BE2C (cell line): ENCODE measurements around the gene P2RX7.
"Not testable (repeated sequence)": the region's sequence is repeated elsewhere in the genome, so short reads cannot be mapped to it uniquely, and the experiment has no call there.

Source experiments
- DNase-seq: peaks from one replicate; pipeline ENCODE4 v3.0.0-alpha.2; 2020
- H3K27me3 ChIP-seq: fragments of 250-450 bp; sonication (Bioruptor Pico); 2 replicates; pipeline ENCODE4 v1.5.1; 2020; ENCODE audit warnings: mild to moderate bottlenecking
- H3K36me3 ChIP-seq: fragments of 250-450 bp; sonication (Bioruptor Pico); 2 replicates; pipeline ENCODE4 v1.5.1; 2020; ENCODE audit warnings: mild to moderate bottlenecking
- H3K4me1 ChIP-seq: fragments of 250-450 bp; sonication (Bioruptor Pico); 2 replicates; pipeline ENCODE4 v1.5.1; 2020
- H3K4me3 ChIP-seq: 2 replicates; pipeline ENCODE4 v1.5.1; 2011; ENCODE audit warnings: low read depth, low read length
- H3K9me3 ChIP-seq: fragments of 250-450 bp; sonication (Bioruptor Pico); 2 replicates; pipeline ENCODE4 v1.5.1; 2020
- CTCF ChIP-seq: IDR thresholded peaks from 2 replicates; pipeline ENCODE4 v1.5.1; 2012; ENCODE audit warnings: mild to moderate bottlenecking, low read depth, low read length

Gene P2RX7

GRCh38 chr12:121162985-121163384 is 30.3 kb downstream of the P2RX7 start:
- no peaks in the 10 kb centered on the region for H3K36me3 ChIP-seq
- no peak overlapping the region for H3K4me3 ChIP-seq
- H3K9me3 ChIP-seq, result no peaks in the 10 kb centered on the region

GRCh38 chr12:121164839-121165238 is 32.2 kb downstream of the P2RX7 start:
- H3K4me1 ChIP-seq, H3K36me3 ChIP-seq, DNase-seq, H3K4me3 ChIP-seq, H3K9me3 ChIP-seq, H3K27me3 ChIP-seq: not testable (repeated sequence)

More at GRCh38 chr12:121162985-121163384, 30.3 kb downstream of the P2RX7 start:
- no peak for DNase-seq
- no peaks in the 10 kb centered on the region for H3K4me1 ChIP-seq
- H3K27me3 ChIP-seq, result no peaks in the 10 kb centered on the region
- TF ChIP-seq CTCF, result no peak

GRCh38 chr12:121165316-121165715 is 32.6 kb downstream of the P2RX7 start:
- Histone ChIP-seq H3K9me3 (no peaks in the 10 kb centered on the region), H3K4me3 (no peak overlapping the region), H3K27me3 (no peaks in the 10 kb centered on the region), H3K4me1 (no peaks in the 10 kb centered on the region), H3K36me3 (no peaks in the 10 kb centered on the region)
- DNase-seq, result no peak
- TF ChIP-seq CTCF, result no peak

- TF ChIP-seq CTCF, result no peak
- Histone ChIP-seq H3K27me3 (no peaks in the 10 kb centered on the region), H3K4me3 (no peak overlapping the region), H3K9me3 (no peaks in the 10 kb centered on the region), H3K4me1 (no peaks in the 10 kb centered on the region), H3K36me3 (no peaks in the 10 kb centered on the region)
- no peak for DNase-seq
These were observed 33.7 kb downstream of the P2RX7 start for GRCh38 chr12:121166356-121166755.

- TF ChIP-seq CTCF, result no peak
These were observed 34.6 kb downstream of the P2RX7 start for GRCh38 chr12:121167232-121167820.

GRCh38 chr12:121167951-121168350 is 35.3 kb downstream of the P2RX7 start:
- no peak for TF ChIP-seq CTCF
- H3K4me3 ChIP-seq, result no peak overlapping the region
- H3K9me3 ChIP-seq, result no peaks in the 10 kb centered on the region
- no peak for DNase-seq
- no peaks in the 10 kb centered on the region for H3K27me3 ChIP-seq
- H3K36me3 ChIP-seq, result no peaks in the 10 kb centered on the region
- no peaks in the 10 kb centered on the region for H3K4me1 ChIP-seq

More at GRCh38 chr12:121167232-121167820, 34.6 kb downstream of the P2RX7 start:
- H3K4me1 ChIP-seq, result no peaks in the 10 kb centered on the region
- no peaks in the 10 kb centered on the region for H3K36me3 ChIP-seq
- no peaks in the 10 kb centered on the region for H3K9me3 ChIP-seq
- H3K4me3 ChIP-seq, result no peak overlapping the region
- DNase-seq, result no peak
- H3K27me3 ChIP-seq, result no peaks in the 10 kb centered on the region

GRCh38 chr12:121170151-121170550 is 37.5 kb downstream of the P2RX7 start:
- Histone ChIP-seq H3K36me3 (no peaks in the 10 kb centered on the region), H3K4me3 (no peak overlapping the region), H3K27me3 (no peaks in the 10 kb centered on the region), H3K4me1 (no peaks in the 10 kb centered on the region), H3K9me3 (no peaks in the 10 kb centered on the region)
- no peak for DNase-seq
- TF ChIP-seq CTCF, result no peak
